ENCODE data around the gene RNF224. TPM values are rescaled to one million over a fixed set of nuclear protein-coding genes. Genes with fewer than 3 reads are reported as not detected.
A peak's percentile ranks its signal among the peaks of the same experiment; 100 is the strongest.

The RNF224 gene
- total RNA-seq, 1 experiment from 2014 or later = 0.30 TPM

GRCh38 chr9:137198902-137199283 is 28.4 kb upstream of the RNF224 start (continued):
- TF ChIP-seq ZBTB33 (IDR thresholded peaks at IDR 0.05; ENCODE audit: extremely low read depth, insufficient replicate concordance, low read length) (no peak), REST (IDR thresholded peaks at IDR 0.05; ENCODE audit: low read depth) (no peak), ZFX (IDR thresholded peaks at IDR 0.05) (no peak)

GRCh38 chr9:137199411-137200121 is 27.7 kb upstream of the RNF224 start:
- no peaks in the 10 kb centered on the region for H3K9me3 ChIP-seq (ENCODE audit: control insufficient read depth in 1 of 2, insufficient read depth in 1 of 2, low read depth in 1 of 2, low read length in 2 of 2)
- H3K4me1 ChIP-seq (ENCODE audit: control insufficient read depth in 1 of 2, insufficient read depth in 2 of 2, low read length in 2 of 2) = peaks cover 40 to 61% of the 10 kb centered on the region in 2 experiments
- H3K36me3 ChIP-seq (ENCODE audit: control insufficient read depth in 1 of 2, insufficient read depth in 2 of 2, low read length in 2 of 2) = 0 out of 4 replicates have a peak, but pooled peaks cover 0 to 3% of the 10 kb centered on the region in 2 experiments
- peaks cover 35% of the 10 kb centered on the region for H3K79me2 ChIP-seq (ENCODE audit: insufficient read depth, low read length)
- BruUV-seq (replicated peaks) = no TSS peak
- no peaks in the 10 kb centered on the region for H3K9me2 ChIP-seq (ENCODE audit: insufficient read depth)
- H3K4me2 ChIP-seq (ENCODE audit: low read length) = peak overlapping the region; percentile 63
- ChIA-PET CTCF (no interaction called here), RAD21 (ENCODE audit: low non-redundant PET in 1 of 2, low total read pairs in 2 of 2, uncharacterized antibody in 2 of 2, unreplicated experiment in 2 of 2) (interaction anchor here in 1 of 2 experiments (0.9 kb wide), 1 partner anchor 42 kb away, joined by 7 read pairs; no protein-coding TSS in a partner anchor), POLR2A (interaction anchor here (2.6 kb wide), 1 partner anchor 10 kb away, joined by 20 read pairs; the partner anchor contains the start of genes ANAPC2 and SSNA1)
- H3K27ac ChIP-seq (ENCODE audit: low read depth, low read length) = peak overlapping the region; percentile 35; the same call in 1 of the 2 replicates
- ATAC-seq (no peak), DNase-seq (ENCODE audit: low read depth, low spot score) (no peak)
- peak overlapping the region; percentile 15 to 46; a peak in 3 of 4 replicates for H3K4me3 ChIP-seq (replicated peaks in 1 of 2; ENCODE audit: low read depth in 1 of 2, low read length in 2 of 2)
- H3K27me3 ChIP-seq (ENCODE audit: insufficient read depth, low read length) = no peaks in the 10 kb centered on the region
- no peaks in the 10 kb centered on the region for H4K20me1 ChIP-seq (ENCODE audit: insufficient read depth)
- peak overlapping the region; percentile 46 for H3K9ac ChIP-seq (ENCODE audit: low read length)
- no peak overlapping the region for H2AFZ ChIP-seq (ENCODE audit: low read depth, low read length, poor library complexity, severe bottlenecking)
- intact Hi-C loops (cut with micrococcal nuclease) = loop anchor here (1.0 kb wide), 1 partner anchor 42 kb away; the partner anchor contains the start of gene TUBB4B
- no peak for TF ChIP-seq ZBTB33 (IDR thresholded peaks at IDR 0.05; ENCODE audit: extremely low read depth, insufficient replicate concordance, low read length)
- TF ChIP-seq POLR2A (IDR thresholded peaks at IDR 0.05; ENCODE audit: borderline replicate concordance, extremely low read depth, insufficient read depth, insufficient read length) = no peak
- TF ChIP-seq SIN3A (IDR thresholded peaks at IDR 0.05; ENCODE audit: low read depth) = no peak
- no peak for TF ChIP-seq EZH2phosphoT487 (IDR thresholded peaks at IDR 0.05; ENCODE audit: borderline replicate concordance)
- no peak for TF ChIP-seq ELF1 (IDR thresholded peaks at IDR 0.05; ENCODE audit: borderline replicate concordance, low read depth)
- TF ChIP-seq REST (IDR thresholded peaks at IDR 0.05; ENCODE audit: low read depth) = no peak
- no peak for TF ChIP-seq ATF3 (IDR thresholded peaks at IDR 0.05)
- no peak for TF ChIP-seq MAX (IDR thresholded peaks at IDR 0.05)
- no peak for TF ChIP-seq ZFX (IDR thresholded peaks at IDR 0.05)

Measured in HCT116 (cell line).